Left colon (tissue), 2 donors: ENCODE results near the gene NRG2. TPM values are rescaled to one million over a fixed set of nuclear protein-coding genes. Genes with fewer than 3 reads are reported as not detected.
A peak's percentile ranks its signal among the peaks of the same experiment; 100 is the strongest.

Source experiments
- ATAC-seq: fragments of 200-7000 bp; cut with Tn5 transposase; one replicate; pipeline ENCODE4 v1.9.1; 2020; ENCODE audit warnings: mild to moderate bottlenecking, moderate library complexity
- DNase-seq, 2 donors: peaks; one replicate each; pipeline ENCODE4 v3.0.0-alpha.2; 2020
- intact Hi-C, 2 donors: fragments of 100-400 bp; cut with DNase I in 1 of 2; cut with micrococcal nuclease in 1 of 2; formaldehyde crosslinking; loops; one replicate each; pipeline versions ENCODE4 v1.11.2 to v1.14.0; 2022; cut with DNase I, micrococcal nuclease
- total RNA-seq, 2 donors: library from RNA; stranded (reverse); fragmentation: NEBNext Ultra II Directional; extraction: Animal tissue kit (Norgen Biotek cat#: 25700); gene quantifications; one replicate each; pipeline ENCODE4 v1.2.1, GENCODE V29; 2021
- donor health status: DM: no; HTN: no; CAD: no.
- donor health status: DM: yes; HTN: yes; CAD: no.

Gene NRG2
- total RNA-seq, 2 donors from 2014 or later, result 0.06 to 1.1 TPM

DNA sequence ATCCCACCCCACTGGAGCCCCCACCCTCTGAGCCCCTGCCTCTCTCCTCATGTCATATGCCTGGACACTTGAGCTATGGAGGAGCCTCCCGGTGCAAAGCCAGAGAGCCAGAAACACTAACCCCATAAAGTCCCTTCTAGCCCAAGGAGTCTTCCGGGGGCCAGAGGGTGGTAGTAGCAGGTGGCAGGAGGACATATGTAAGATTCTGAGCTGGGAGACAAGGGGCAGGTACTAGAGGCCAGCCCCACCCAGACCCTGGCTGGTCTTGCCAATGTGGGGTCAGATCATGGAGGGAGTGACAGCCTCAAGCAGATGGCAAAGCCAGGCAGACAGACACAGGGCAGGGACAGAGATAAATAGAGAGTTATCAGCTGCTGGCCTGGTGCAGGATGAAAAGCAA lies 184.1 kb downstream of the NRG2 start:
- no peak for ATAC-seq
- intact Hi-C loops, result no loop called here

GRCh38 chr5:139856714-139857113 lies 186.4 kb downstream of the NRG2 start:
- DNase-seq, result no peak
- no peak for ATAC-seq
- intact Hi-C loops, result no loop called here

More for the DNA sequence above, 184.1 kb downstream of the NRG2 start:
- no peak for DNase-seq

GRCh38 chr5:139855946-139856540 lies 187.1 kb downstream of the NRG2 start:
- no peak for ATAC-seq
- intact Hi-C loops, result no loop called here
- no peak for DNase-seq

DNA sequence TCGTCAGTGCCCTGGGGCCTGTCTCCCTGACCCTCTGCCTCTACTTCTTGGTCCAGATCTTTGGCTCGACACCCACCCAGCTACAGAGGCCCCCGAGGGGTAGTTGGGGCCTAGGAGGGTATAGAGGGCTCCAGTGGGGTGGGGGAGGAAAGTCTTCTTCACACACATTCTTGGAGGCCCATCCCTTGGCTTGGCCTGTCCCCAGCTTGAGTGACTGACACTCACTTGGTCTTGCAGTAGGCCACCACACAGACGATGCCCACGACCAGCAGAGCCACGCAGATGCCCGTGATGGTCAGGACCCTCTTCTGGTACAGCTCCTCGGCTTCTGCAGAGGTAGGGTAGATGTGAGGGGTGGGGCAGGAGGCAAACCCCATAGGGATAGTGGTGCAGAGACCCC lies 187.6 kb downstream of the NRG2 start:
- intact Hi-C loops, result no loop called here
- ATAC-seq (no peak), DNase-seq (no peak)

DNA sequence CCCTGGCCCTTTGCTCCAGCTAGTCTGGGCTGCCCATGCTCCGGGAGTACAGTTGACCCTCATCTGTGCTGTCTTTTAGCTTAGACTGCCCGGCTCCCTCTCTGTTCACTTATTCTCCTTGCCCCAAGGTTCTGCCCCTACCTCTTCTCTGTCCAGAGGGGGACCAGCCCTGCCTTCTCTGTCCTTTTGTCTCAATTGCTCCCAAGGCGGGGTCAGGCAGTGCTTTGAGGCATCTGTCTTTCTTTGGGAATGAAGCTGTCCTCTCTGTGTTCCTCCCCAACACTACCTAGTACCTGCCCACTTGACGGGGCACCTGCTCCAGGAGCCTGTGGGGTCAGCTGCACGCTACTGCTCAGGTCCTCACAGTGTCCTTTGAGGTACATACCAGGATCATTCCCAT lies 188.1 kb downstream of the NRG2 start:
- intact Hi-C loops, result no loop called here
- ATAC-seq (no peak), DNase-seq (no peak)

- no peak for DNase-seq
- intact Hi-C loops, result no loop called here
- no peak for ATAC-seq
Measured at GRCh38 chr5:139854029-139854605, 189.0 kb downstream of the NRG2 start.

GRCh38 chr5:139852696-139853095 lies 190.4 kb downstream of the NRG2 start:
- DNase-seq (no peak), ATAC-seq (no peak)
- intact Hi-C loops, result no loop called here

DNA sequence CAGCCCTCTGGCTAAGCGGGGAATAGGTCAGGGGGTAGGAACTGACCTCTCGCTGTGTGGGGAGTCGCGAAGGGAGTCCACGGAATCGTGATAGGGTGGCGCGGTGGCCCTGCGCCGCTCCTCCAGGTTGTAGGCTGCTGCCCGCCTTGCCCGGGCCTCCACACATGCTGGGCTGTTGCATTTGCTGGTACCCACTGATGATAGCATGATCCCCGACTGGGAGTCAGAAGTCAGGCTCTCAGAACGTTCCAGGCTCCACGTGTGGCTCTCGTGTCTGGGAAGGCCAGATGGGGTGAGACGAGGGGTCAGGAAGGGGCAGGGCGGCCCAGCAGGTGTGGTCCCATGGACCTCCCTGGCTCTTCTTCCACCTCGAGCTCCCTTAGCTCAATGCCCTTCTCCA lies 191.5 kb downstream of the NRG2 start:
- DNase-seq (no peak), ATAC-seq (no peak)
- intact Hi-C loops, result no loop called here

- ATAC-seq (no peak), DNase-seq (no peak)
- intact Hi-C loops, result no loop called here
Measured at GRCh38 chr5:139850423-139851016, 192.6 kb downstream of the NRG2 start.

DNA sequence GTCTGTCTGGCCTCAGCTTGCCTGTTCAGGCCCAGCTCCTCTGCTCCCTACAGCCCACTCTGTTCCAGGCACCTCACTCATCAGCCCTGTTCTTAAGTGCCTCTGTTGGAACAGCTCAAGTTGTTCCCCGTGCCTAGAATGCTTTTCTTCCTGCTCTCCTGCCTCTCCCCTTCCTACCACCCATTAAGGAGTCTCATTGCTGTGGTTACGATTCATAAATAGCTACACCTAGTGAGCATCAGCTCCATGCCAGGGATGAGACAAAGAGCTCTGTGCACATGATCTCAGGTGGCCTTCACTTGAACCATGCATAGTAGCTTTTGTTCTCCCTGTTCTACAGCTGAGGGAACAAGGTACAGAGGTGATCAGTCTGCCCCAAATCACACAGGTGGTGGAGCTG lies 193.2 kb downstream of the NRG2 start:
- ATAC-seq (no peak), DNase-seq (no peak)
- intact Hi-C loops, result no loop called here

- no peak for DNase-seq
- intact Hi-C loops, result no loop called here
- no peak for ATAC-seq
Measured at GRCh38 chr5:139849501-139849900, 193.6 kb downstream of the NRG2 start.

DNA sequence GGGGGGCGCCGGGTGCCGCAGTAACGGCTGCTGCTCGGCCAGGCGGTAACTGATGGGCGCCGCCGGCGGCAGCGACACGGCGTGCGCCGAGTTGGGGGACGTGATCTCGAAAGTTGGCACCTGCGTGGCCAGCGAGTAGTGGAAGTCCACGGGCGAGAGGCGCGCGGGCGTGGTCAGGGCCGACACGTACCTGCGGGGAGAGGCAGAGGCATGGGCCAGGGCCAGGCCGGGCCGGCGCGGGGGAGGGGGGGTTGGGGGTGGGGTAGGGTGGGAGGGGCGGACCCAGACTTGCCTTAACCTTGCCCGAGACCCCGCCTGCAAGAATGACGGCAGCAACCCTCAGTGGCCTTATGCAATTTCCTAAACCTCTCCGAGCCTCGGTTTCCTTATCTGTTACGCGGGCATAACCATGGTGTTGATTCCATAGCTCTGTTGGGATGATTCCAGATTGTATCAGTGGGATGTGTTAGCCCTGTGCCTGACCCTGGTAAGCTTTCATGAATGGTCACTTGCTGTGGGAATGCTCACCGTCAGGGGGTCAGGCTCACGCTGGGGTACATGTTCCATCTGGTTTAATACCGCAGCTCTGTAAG lies 194.5 kb downstream of the NRG2 start:
- no peak for ATAC-seq
- intact Hi-C loops, result no loop called here
- peak in 1 of 2 donors; percentile 44 for DNase-seq

GRCh38 chr5:139847790-139848507 lies 195.2 kb downstream of the NRG2 start:
- peak in 1 of 2 donors; percentile 53 for DNase-seq
- peak; percentile 76 for ATAC-seq
- intact Hi-C loops, result no loop called here

- ATAC-seq, result no peak
- no peak for DNase-seq
- intact Hi-C loops, result no loop called here
Measured at GRCh38 chr5:139847091-139847490, 196.0 kb downstream of the NRG2 start.

GRCh38 chr5:139845846-139846681 lies 197.0 kb downstream of the NRG2 start:
- intact Hi-C loops, result no loop called here
- DNase-seq, result no peak
- peak; percentile 31 for ATAC-seq

GRCh38 chr5:139844472-139845145 lies 198.5 kb downstream of the NRG2 start:
- ATAC-seq, result peak; percentile 42
- intact Hi-C loops, result no loop called here
- peak; percentile 62 to 83 for DNase-seq

DNA sequence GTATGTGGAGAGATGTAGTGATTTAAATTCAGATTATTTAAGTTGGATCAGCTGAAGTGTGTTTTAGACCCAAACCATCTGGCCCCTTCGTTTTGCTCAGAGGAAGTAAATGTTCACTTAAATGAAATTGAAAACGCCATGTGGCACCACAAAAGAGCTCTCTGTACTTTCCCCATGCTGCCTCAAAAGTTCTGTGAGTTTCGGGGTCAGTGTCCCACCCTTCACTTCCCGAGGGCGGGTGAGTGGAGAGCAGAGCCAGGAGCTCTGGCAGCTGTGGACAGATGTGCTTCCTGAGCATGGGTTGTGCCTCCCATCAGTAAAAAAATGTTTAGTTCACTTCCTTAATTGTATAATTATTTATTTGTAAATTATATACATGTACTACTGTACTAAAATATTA lies 199.1 kb downstream of the NRG2 start:
- ATAC-seq (no peak), DNase-seq (no peak)
- intact Hi-C loops, result no loop called here

DNA sequence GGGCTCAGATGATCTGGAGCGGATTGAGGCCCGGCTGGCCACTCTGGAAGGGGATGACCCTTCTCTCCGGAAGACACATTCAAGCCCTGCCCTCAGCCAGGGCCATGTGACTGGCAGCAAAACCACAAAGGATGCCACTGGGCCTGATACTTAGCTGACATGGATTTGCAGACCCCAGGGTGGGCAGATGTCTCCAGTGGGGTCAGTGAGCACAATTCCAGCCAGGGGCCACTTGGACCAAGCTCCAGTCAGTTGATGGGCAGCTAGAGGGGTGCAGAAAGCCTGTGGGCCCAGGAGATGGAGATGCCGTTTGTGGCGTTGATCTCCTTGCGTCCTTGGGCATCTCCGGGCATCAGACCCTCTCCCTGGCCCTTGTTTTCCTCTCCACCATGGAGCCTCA lies 200.8 kb downstream of the NRG2 start:
- ATAC-seq, result no peak
- intact Hi-C loops, result no loop called here
- DNase-seq, result no peak
